ENCODE results near the gene PDIA3. TPM values are rescaled to one million over a fixed set of nuclear protein-coding genes. Genes with fewer than 3 reads are reported as not detected.

The PDIA3 gene
- total and polyA plus RNA-seq, 2 donors (not counting 3 experiments of a cell fraction or from before 2014, with no cell fraction given): 140 to 857 TPM

DNA sequence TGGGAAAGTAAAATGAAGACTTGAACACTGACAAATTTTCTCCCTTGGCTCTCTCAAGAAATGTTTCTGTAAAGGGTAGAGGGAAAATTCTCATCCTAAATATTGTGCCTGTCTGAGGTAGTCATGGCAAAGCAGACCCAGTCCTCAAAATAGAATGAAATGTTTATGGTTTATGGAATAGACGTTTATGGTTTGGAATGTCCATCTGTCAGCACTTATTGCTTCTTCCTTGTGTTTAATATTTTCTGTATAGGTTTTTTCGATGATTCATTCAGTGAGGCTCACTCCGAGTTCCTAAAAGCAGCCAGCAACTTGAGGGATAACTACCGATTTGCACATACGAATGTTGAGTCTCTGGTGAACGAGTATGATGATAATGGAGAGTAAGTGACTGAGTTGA is 16.6 kb downstream of the PDIA3 start:
- no peak overlapping the region for H3K9ac ChIP-seq (replicated peaks; ENCODE audit: extremely low read depth, insufficient read depth, low read length)
- dilution Hi-C loops (cut with MboI; ENCODE audit: extremely low pct_ligation_motif_present, low sequenced_read_pairs): no loop called here
- H3K9me1 ChIP-seq (replicated peaks; ENCODE audit: control insufficient read depth, extremely low read depth, insufficient read depth, low read length): no peaks in the 10 kb centered on the region
- TF ChIP-seq POLR2AphosphoS5 (IDR thresholded peaks at IDR 0.05; ENCODE audit: insufficient read depth, low read depth, low read length): no peak
- no peak for TF ChIP-seq GATA2 (IDR thresholded peaks at IDR 0.05; ENCODE audit: insufficient read depth, insufficient read length, low read depth, low read length)
- no peak for TF ChIP-seq EZH2 (IDR thresholded peaks at IDR 0.05; ENCODE audit: borderline replicate concordance, low read depth, low read length, severe bottlenecking)
- TF ChIP-seq, protein P1, sequence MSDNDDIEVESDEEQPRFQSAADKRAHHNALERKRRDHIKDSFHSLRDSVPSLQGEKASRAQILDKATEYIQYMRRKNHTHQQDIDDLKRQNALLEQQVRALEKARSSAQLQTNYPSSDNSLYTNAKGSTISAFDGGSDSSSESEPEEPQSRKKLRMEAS (IDR thresholded peaks at IDR 0.05; ENCODE audit: insufficient read depth, insufficient read length): no peak
- TF ChIP-seq JUN (IDR thresholded peaks at IDR 0.05; ENCODE audit: borderline replicate concordance, insufficient read depth, insufficient read length, low read depth): no peak
- no peak for TF ChIP-seq FOS (IDR thresholded peaks at IDR 0.05; ENCODE audit: borderline replicate concordance, insufficient read depth, low read length)
- TF ChIP-seq MYC (IDR thresholded peaks at IDR 0.05; ENCODE audit: low read depth, low read length): no peak
- no peak for TF ChIP-seq POLR2A (IDR thresholded peaks at IDR 0.05; ENCODE audit: low read depth, low read length)
- TF ChIP-seq, protein P2, sequence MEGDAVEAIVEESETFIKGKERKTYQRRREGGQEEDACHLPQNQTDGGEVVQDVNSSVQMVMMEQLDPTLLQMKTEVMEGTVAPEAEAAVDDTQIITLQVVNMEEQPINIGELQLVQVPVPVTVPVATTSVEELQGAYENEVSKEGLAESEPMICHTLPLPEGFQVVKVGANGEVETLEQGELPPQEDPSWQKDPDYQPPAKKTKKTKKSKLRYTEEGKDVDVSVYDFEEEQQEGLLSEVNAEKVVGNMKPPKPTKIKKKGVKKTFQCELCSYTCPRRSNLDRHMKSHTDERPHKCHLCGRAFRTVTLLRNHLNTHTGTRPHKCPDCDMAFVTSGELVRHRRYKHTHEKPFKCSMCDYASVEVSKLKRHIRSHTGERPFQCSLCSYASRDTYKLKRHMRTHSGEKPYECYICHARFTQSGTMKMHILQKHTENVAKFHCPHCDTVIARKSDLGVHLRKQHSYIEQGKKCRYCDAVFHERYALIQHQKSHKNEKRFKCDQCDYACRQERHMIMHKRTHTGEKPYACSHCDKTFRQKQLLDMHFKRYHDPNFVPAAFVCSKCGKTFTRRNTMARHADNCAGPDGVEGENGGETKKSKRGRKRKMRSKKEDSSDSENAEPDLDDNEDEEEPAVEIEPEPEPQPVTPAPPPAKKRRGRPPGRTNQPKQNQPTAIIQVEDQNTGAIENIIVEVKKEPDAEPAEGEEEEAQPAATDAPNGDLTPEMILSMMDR (IDR thresholded peaks at IDR 0.05; ENCODE audit: extremely low read depth in 1 of 2, insufficient read depth in 1 of 2, low read depth in 1 of 2, low read length in 2 of 2): no peak
- intact Hi-C loops (cut with micrococcal nuclease): no loop called here
- no TSS peak for BruUV-seq (replicated peaks)
- H2AFZ ChIP-seq (ENCODE audit: low read depth, low read length): no peak overlapping the region
- H3K4me2 ChIP-seq (ENCODE audit: insufficient read depth, low read length): no peak overlapping the region
- DNase-seq (ENCODE audit: low read depth, low spot score) (no peak), FAIRE-seq (no peak)
- ChIA-PET CTCF (no interaction called here), POLR2A (no interaction called here)
- H3K27me3 ChIP-seq (ENCODE audit: control insufficient read depth in 2 of 2, insufficient read depth in 2 of 2, low read length in 2 of 2): no peaks in the 10 kb centered on the region
- H3K27ac ChIP-seq (ENCODE audit: insufficient read depth, low read depth, low read length): no peak overlapping the region
- H3K4me3 ChIP-seq (replicated peaks in 1 of 3; ENCODE audit: insufficient read depth in 1 of 3, low read depth in 1 of 3, low read length in 3 of 3): no peak overlapping the region
- no peaks in the 10 kb centered on the region for H3K9me3 ChIP-seq (replicated peaks; ENCODE audit: control insufficient read depth, insufficient read depth, low read length)
- H4K20me1 ChIP-seq (replicated peaks; ENCODE audit: control insufficient read depth, extremely low read depth, insufficient read depth, low read length): no peaks in the 10 kb centered on the region
- H3K79me2 ChIP-seq (ENCODE audit: control insufficient read depth, insufficient read depth, low read length): peaks cover 7% of the 10 kb centered on the region
- H3K4me1 ChIP-seq (ENCODE audit: control insufficient read depth, extremely low read depth, insufficient read depth, low read length): no peaks in the 10 kb centered on the region
- peaks cover 32 to 40% of the 10 kb centered on the region in 2 experiments for H3K36me3 ChIP-seq (ENCODE audit: control insufficient read depth in 2 of 2, extremely low read depth in 1 of 2, insufficient read depth in 2 of 2, low read length in 2 of 2)
